WI38 (cell line): ENCODE data around the gene ADGRA1.

Experiments used
- H3K4me3 ChIP-seq: 2 replicates; pipeline ENCODE4 v1.5.1; 2011; ENCODE audit warnings: low read depth, mild to moderate bottlenecking, control low read depth, low read length
- CTCF ChIP-seq: IDR thresholded peaks from 2 replicates; pipeline ENCODE4 v1.5.1; 2012; ENCODE audit warnings: low read depth, mild to moderate bottlenecking, control low read depth, low read length

Gene ADGRA1

DNA sequence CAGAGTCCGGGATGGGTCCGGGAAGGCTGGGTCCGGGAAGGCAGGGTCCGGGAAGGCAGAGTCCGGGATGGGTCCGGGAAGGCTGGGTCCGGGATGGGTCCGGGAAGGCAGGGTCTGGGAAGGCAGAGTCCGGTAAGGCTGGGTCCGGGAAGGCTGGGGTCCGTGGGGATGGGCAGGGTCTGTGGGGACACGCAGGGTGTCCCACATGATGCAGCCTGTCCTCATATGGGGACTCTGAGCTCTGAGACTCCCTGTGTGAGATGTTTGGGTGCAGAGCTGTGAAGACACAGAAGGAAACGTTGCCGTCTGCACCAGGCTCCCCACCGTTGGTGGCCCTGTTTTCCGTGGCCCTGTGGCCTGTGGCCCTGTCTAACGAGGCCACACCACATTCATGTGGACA is 45.7 kb upstream of the ADGRA1 start:
- no peak overlapping the region for H3K4me3 ChIP-seq
- TF ChIP-seq CTCF: no peak

DNA sequence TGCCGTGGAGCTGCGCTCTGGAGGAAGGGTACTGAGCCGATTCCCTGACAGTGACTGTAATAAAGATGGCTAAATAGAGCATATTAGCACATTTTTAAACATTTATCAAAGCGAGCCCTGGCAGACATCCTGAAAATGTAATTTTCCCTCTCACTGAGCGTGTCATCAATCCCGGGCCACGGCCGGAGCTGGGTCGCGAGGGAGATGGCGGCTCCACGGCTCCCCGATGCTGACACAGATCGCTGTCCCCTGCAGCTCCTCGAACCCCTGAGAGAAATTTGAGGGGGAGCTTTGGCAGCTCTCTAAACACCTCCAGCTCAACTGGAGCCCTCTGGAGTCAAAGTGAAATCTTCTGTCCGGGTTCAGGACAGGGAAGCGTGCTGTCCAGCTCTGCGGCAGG is 44.9 kb upstream of the ADGRA1 start:
- no peak for TF ChIP-seq CTCF
- H3K4me3 ChIP-seq: no peak overlapping the region

DNA sequence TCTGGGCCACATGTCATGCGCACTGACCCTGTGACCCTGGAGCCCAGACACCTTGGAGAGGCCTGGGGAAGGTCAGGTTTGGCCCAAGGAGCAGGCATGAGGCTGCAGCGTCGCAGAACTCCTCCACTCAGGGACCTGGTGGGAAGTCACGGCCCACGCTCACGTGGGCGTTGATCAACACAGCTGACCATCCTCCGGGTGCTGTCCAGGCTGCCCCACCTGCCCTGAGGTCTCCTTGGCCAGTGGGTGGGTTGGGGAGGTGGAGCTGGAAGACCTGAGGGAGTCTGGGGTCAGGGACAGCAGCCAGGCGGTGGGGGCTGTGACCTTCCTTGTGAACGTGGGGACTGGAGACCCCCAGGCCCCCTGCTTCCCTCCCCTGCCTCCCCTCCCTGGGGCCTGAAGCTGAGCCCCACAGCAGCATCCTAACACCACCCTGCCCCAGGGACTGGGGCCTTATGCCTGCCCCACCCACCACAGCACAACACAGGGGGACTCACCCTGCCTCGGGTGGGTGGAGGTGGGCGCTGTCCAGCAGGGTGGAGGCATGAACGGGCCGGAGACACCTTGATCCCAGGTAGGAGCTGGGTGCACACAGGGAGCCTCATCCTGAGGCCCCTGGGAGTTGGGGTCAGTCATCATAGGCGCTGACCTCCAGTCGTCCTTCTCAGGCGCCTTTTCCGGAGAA is 44.0 kb upstream of the ADGRA1 start:
- no peak overlapping the region for H3K4me3 ChIP-seq
- TF ChIP-seq CTCF: no peak

- no peak for TF ChIP-seq CTCF
- H3K4me3 ChIP-seq: no peak overlapping the region
These were observed 43.3 kb upstream of the ADGRA1 start for GRCh38 chr10:133044401-133044811.

DNA sequence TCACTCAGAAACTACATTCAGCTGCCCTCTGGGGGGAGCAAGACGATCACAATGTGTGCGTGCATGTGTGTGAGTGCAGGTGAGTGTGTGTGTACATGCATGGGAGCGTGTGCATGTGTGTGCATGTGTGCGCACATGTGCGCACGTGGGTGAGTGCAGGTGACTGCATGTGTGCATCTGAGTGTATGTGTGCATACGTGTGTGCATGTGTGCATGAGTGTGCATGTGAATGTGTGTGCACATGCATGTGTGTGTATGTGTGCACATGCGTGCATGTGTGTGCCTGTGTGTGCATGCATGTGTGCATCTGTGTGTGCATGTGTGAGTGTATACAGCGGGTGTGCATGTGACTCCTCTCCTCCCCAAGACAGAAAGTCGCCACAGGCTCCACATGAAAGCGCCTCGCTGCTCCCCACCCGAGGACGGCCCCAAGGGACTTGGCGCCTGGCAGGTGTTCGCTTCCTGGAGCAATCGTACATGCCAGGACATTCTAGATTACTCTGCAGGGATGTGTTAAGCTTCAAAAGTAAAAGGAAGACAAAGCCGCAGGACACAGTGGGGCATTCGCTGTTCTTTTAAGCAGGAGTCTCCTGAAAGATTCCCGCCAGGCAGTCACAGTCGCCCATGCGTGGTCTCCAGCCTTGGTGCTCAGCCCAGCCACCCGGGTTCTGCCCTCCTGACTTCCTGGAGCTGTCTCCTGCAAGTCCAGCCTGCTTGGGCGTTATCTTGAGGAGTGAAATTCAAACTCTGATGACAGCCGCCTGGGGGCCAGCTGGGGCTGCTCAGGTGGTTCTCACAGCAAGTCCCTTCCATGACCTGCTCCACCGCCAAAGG is 42.0 kb upstream of the ADGRA1 start:
- no peak for TF ChIP-seq CTCF
- H3K4me3 ChIP-seq: no peak overlapping the region

DNA sequence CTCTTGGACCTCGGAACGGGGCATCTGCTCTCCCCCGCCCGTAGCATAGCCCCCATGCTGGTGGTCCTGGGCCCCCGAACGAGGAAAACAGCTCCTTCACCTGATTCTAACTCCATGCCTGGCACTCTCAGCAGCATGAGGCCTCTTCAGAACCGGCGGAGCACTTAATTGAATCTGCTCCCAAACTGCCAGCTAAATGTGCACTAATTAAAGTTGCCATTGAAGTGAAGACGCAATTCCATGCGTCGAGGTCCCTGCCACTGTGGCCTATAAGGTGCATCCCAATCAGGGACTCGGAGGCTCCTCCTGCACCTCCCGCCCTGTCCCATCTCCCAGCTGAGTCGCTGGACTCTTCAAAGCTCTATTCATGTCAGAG is 41.3 kb upstream of the ADGRA1 start:
- no peak overlapping the region for H3K4me3 ChIP-seq
- no peak for TF ChIP-seq CTCF

GRCh38 chr10:133047526-133048123 is 40.1 kb upstream of the ADGRA1 start:
- no peak for TF ChIP-seq CTCF

More at GRCh38 chr10:133047526-133048123, 40.1 kb upstream of the ADGRA1 start:
- H3K4me3 ChIP-seq: no peak overlapping the region
